BE2C (cell line): ENCODE measurements around the gene PDE8A.

Experiments used
- DNase-seq: peaks from one replicate; pipeline ENCODE4 v3.0.0-alpha.2; 2020
- H3K27me3 ChIP-seq: fragments of 250-450 bp; sonication (Bioruptor Pico); 2 replicates; pipeline ENCODE4 v1.5.1; 2020; ENCODE audit warnings: mild to moderate bottlenecking
- H3K36me3 ChIP-seq: fragments of 250-450 bp; sonication (Bioruptor Pico); 2 replicates; pipeline ENCODE4 v1.5.1; 2020; ENCODE audit warnings: mild to moderate bottlenecking
- H3K4me1 ChIP-seq: fragments of 250-450 bp; sonication (Bioruptor Pico); 2 replicates; pipeline ENCODE4 v1.5.1; 2020
- H3K4me3 ChIP-seq: 2 replicates; pipeline ENCODE4 v1.5.1; 2011; ENCODE audit warnings: low read depth, low read length
- H3K9me3 ChIP-seq: fragments of 250-450 bp; sonication (Bioruptor Pico); 2 replicates; pipeline ENCODE4 v1.5.1; 2020
- TF ChIP-seq, protein P1 (sequence below): IDR thresholded peaks from 2 replicates; pipeline ENCODE4 v1.5.1; 2012; ENCODE audit warnings: mild to moderate bottlenecking, low read depth, low read length

The PDE8A gene

DNA sequence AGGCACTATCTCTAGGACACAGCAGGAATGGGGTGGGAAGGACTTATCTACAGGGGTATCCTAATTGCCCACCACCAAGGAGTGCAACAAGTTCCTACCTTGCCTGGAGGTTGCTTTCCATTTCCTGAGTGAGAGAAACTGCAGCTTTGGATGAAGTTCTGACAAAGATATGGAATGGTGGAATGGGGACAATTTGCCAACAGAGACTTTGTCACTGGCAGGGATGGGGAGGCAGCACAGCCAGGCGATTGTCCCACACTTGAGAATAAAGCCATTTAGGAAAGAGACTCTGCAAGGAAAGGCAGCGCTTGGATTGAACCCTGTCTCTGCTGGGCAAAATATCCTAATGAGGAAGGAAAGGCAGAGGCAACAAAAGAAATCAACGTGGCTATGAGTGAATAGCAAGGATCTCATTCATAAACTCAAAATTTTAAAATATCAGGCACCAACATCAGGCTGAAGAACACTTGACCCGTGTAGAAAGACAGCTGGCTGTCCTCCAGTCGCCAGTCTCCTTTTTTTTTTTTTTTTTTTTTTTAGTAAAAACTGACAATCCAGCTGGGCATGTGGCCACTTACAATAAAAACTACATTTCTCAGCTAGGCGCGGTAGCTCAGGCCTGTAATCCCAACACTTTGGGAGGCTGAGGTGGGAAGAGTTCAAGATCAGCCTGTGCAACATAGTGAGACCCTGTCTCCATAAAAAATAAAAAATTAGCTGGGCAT lies 31.6 kb upstream of the PDE8A start:
- Histone ChIP-seq H3K4me3 (no peak overlapping the region), H3K27me3 (no peaks in the 10 kb centered on the region), H3K9me3 (no peaks in the 10 kb centered on the region), H3K4me1 (no peaks in the 10 kb centered on the region), H3K36me3 (no peaks in the 10 kb centered on the region)
- no peak for DNase-seq
- TF ChIP-seq, protein P1, sequence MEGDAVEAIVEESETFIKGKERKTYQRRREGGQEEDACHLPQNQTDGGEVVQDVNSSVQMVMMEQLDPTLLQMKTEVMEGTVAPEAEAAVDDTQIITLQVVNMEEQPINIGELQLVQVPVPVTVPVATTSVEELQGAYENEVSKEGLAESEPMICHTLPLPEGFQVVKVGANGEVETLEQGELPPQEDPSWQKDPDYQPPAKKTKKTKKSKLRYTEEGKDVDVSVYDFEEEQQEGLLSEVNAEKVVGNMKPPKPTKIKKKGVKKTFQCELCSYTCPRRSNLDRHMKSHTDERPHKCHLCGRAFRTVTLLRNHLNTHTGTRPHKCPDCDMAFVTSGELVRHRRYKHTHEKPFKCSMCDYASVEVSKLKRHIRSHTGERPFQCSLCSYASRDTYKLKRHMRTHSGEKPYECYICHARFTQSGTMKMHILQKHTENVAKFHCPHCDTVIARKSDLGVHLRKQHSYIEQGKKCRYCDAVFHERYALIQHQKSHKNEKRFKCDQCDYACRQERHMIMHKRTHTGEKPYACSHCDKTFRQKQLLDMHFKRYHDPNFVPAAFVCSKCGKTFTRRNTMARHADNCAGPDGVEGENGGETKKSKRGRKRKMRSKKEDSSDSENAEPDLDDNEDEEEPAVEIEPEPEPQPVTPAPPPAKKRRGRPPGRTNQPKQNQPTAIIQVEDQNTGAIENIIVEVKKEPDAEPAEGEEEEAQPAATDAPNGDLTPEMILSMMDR, result no peak

DNA sequence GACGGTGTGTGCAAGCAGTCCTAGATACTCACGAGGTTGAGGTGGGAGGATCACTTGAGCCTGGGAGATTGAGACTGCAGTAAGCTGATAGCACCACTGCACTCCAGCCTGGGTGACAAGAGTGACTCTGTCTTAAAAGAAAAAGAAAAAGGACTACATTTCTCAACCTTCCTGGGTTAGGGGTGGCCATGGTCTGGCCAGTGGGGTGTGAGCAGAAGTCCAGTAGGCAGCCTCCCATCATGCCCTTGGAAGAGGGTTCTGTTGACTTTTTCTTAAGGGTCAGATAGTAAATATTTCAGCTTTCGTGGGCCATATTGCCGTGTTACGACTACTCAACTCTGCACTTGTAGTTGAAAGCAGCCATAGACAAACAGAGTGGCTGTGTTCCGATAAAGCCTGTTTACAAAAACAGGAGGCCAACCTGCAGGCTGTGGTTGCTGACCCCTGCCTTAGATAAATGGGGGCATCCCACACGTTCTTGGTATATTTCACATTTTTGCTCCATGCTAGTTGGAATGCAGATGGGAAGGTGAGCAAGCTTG lies 31.0 kb upstream of the PDE8A start:
- no peaks in the 10 kb centered on the region for H3K36me3 ChIP-seq
- H3K9me3 ChIP-seq, result no peaks in the 10 kb centered on the region
- H3K4me1 ChIP-seq, result no peaks in the 10 kb centered on the region
- no peak for DNase-seq
- no peak overlapping the region for H3K4me3 ChIP-seq
- TF ChIP-seq, protein P1, result no peak
- no peaks in the 10 kb centered on the region for H3K27me3 ChIP-seq

DNA sequence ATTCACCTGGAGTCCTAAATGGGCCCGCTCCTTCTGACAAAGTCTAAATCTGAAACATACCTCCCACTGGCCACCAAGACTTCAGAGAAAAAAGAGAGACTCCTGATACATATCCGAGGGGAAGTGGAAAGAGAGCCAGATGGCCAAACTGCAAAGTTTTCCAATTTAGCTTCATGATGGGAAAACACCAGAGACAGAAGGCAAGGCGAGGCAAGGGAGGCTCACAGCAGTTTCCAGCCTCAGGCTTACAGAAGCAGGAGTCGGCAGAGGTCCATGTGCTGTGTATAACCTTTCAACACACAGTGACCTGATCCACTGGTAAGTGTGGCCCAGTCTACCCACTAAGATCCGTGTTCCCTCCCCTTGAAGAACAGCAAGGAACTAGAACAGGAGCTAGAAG lies 29.9 kb upstream of the PDE8A start:
- Histone ChIP-seq H3K4me1 (no peaks in the 10 kb centered on the region), H3K27me3 (no peaks in the 10 kb centered on the region), H3K36me3 (no peaks in the 10 kb centered on the region), H3K9me3 (no peaks in the 10 kb centered on the region), H3K4me3 (no peak overlapping the region)
- TF ChIP-seq, protein P1, result no peak
- no peak for DNase-seq

DNA sequence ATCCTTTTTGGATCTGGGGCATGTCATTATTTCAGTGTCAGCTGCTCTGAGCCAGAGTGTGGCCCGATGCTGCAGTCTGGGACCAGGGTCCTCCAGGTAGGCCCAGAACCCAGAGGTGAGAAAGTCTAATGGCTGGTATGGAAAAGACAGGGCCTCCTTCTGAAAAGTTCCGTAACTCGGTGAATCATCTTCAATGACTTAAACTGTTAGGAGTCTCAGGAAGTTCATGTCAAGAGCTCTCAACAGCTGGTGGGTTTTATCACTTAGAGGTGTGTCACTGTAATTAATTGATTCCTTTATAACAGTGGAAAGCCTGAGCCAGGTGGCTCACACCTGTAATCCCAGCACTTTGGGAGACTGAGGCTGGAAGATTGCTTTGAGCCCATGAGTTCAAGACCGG lies 28.5 kb upstream of the PDE8A start:
- no peaks in the 10 kb centered on the region for H3K36me3 ChIP-seq
- no peaks in the 10 kb centered on the region for H3K4me1 ChIP-seq
- H3K9me3 ChIP-seq, result no peaks in the 10 kb centered on the region
- no peak for DNase-seq
- H3K4me3 ChIP-seq, result no peak overlapping the region
- TF ChIP-seq, protein P1, result no peak
- H3K27me3 ChIP-seq, result no peaks in the 10 kb centered on the region

DNA sequence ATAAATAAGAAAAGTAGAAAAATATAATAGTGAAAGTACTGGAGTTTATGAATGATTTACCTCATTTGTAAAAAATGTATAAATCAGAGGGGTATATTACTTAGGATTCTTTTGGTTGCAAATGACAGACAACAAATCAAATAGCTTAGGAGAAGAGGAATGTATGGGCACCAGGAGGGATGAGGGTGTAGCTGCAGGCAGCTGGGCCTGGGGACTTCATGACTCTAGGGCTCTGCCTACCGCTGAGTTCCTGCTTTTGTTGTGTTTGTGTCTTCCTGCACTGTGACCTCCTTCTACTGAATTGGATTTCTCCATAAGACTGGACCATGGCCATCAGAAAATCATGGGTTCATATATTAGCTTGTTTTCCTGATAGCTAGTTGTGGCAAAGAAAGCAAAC lies 27.9 kb upstream of the PDE8A start:
- H3K9me3 ChIP-seq, result no peaks in the 10 kb centered on the region

More for the DNA sequence above, 27.9 kb upstream of the PDE8A start:
- no peaks in the 10 kb centered on the region for H3K27me3 ChIP-seq
- TF ChIP-seq, protein P1, result no peak
- DNase-seq, result no peak
- H3K4me1 ChIP-seq, result no peaks in the 10 kb centered on the region
- H3K36me3 ChIP-seq, result no peaks in the 10 kb centered on the region
- no peak overlapping the region for H3K4me3 ChIP-seq
